Mesenchymal stem cell (in vitro differentiated cells and primary cell): Measurements from ENCODE around the gene YIPF1.

Source experiments
- DNase-seq: peaks from one replicate; pipeline ENCODE4 v3.0.0-alpha.2; 2013
- H2AFZ ChIP-seq: one replicate; pipeline ENCODE4 v1.6.1; 2013; ENCODE audit warnings: low read depth, mild to moderate bottlenecking, control low read depth, inconsistent platforms, low read length, moderate library complexity
- H2AK5ac ChIP-seq: 2 replicates; pipeline ENCODE4 v1.6.1; 2013; ENCODE audit warnings: low read length, moderate library complexity, mild to moderate bottlenecking, inconsistent platforms; ENCODE audit not compliant: severe bottlenecking
- H2BK120ac ChIP-seq: one replicate; pipeline ENCODE4 v1.6.1; 2013; ENCODE audit warnings: low read depth, mild to moderate bottlenecking, inconsistent platforms, low read length, moderate library complexity
- H2BK12ac ChIP-seq, 2 experiments: one replicate each; pipeline ENCODE4 v1.6.1; 2013; ENCODE audit warnings: inconsistent platforms in 2 of 2, low read length in 2 of 2, mild to moderate bottlenecking in 2 of 2, moderate library complexity in 2 of 2, control low read depth in 1 of 2
- H2BK15ac ChIP-seq: one replicate; pipeline ENCODE4 v1.6.1; 2013; ENCODE audit warnings: mild to moderate bottlenecking, low read depth, inconsistent platforms; ENCODE audit not compliant: poor library complexity, severe bottlenecking
- H2BK5ac ChIP-seq: 2 replicates; pipeline ENCODE4 v1.6.1; 2013; ENCODE audit warnings: low read depth, mild to moderate bottlenecking, low read length, control low read depth, inconsistent platforms; ENCODE audit not compliant: poor library complexity, severe bottlenecking
- H3K14ac ChIP-seq, 2 experiments: one replicate each; pipeline ENCODE4 v1.6.1; 2013; ENCODE audit warnings: inconsistent platforms in 2 of 2, low read length in 2 of 2, control low read depth in 1 of 2, mild to moderate bottlenecking in 1 of 2, moderate library complexity in 1 of 2
- H3K18ac ChIP-seq, 2 experiments: one replicate each; pipeline ENCODE4 v1.6.1; 2013; ENCODE audit warnings: inconsistent platforms in 2 of 2, low read length in 2 of 2, control low read depth in 1 of 2, low read depth in 1 of 2, mild to moderate bottlenecking in 1 of 2
- H3K23ac ChIP-seq, 2 experiments: one replicate each; pipeline ENCODE4 v1.6.1; 2013; ENCODE audit warnings: inconsistent platforms in 2 of 2, low read length in 2 of 2, mild to moderate bottlenecking in 2 of 2, moderate library complexity in 2 of 2, control low read depth in 1 of 2
- H3K27ac ChIP-seq: 2 replicates; pipeline ENCODE4 v1.5.1; 2013; ENCODE audit warnings: mild to moderate bottlenecking, moderate library complexity, low read length, control low read depth, inconsistent platforms; ENCODE audit not compliant: poor library complexity, severe bottlenecking
- H3K27me3 ChIP-seq, 2 experiments: 2 replicates each; pipeline versions ENCODE4 v1.6.1 to v1.7.0; 2013; ENCODE audit warnings: low read length in 2 of 2, mild to moderate bottlenecking in 2 of 2, moderate library complexity in 2 of 2, control low read depth in 1 of 2, inconsistent platforms in 1 of 2; ENCODE audit not compliant: control insufficient read depth in 1 of 2, insufficient read depth in 1 of 2
- H3K36me3 ChIP-seq, 2 experiments: 2 replicates each; pipeline versions ENCODE4 v1.6.1 to v1.7.0; 2013; ENCODE audit warnings: low read length in 2 of 2, control low read depth in 1 of 2, inconsistent platforms in 1 of 2, low read depth in 1 of 2, mild to moderate bottlenecking in 1 of 2; ENCODE audit not compliant: insufficient read depth in 2 of 2, control insufficient read depth in 1 of 2
- H3K4ac ChIP-seq, 2 experiments: one replicate each; pipeline ENCODE4 v1.6.1; 2013; ENCODE audit warnings: inconsistent platforms in 2 of 2, low read length in 2 of 2, mild to moderate bottlenecking in 2 of 2, moderate library complexity in 2 of 2, control low read depth in 1 of 2, low read depth in 1 of 2
- H3K4me1 ChIP-seq: 2 replicates; pipeline ENCODE4 v1.6.1; 2013; ENCODE audit warnings: low read depth, low read length, control low read depth; ENCODE audit not compliant: control insufficient read depth, insufficient read depth
- H3K4me2 ChIP-seq: 2 replicates; pipeline ENCODE4 v1.6.1; 2013; ENCODE audit warnings: low read length, mild to moderate bottlenecking, inconsistent platforms; ENCODE audit not compliant: poor library complexity, severe bottlenecking
- H3K4me3 ChIP-seq, 2 experiments: 2 replicates each; pipeline versions ENCODE4 v1.5.1 to v1.7.0; 2013; ENCODE audit warnings: low read length in 2 of 2, mild to moderate bottlenecking in 2 of 2, control low read depth in 1 of 2, low read depth in 1 of 2; ENCODE audit not compliant: insufficient read depth in 1 of 2
- H3K79me1 ChIP-seq: replicated peaks from 2 replicates; pipeline ENCODE4 v1.6.1; 2013; ENCODE audit warnings: mild to moderate bottlenecking, control low read depth, low read length, inconsistent platforms; ENCODE audit not compliant: poor library complexity, severe bottlenecking
- H3K9ac ChIP-seq: 2 replicates; pipeline ENCODE4 v1.7.0; 2013; ENCODE audit warnings: mild to moderate bottlenecking, low read length, moderate library complexity
- H3K9me3 ChIP-seq: 2 replicates; pipeline ENCODE4 v1.7.0; 2013; ENCODE audit warnings: mild to moderate bottlenecking, low read length; ENCODE audit not compliant: control insufficient read depth
- H4K8ac ChIP-seq: one replicate; pipeline ENCODE4 v1.6.1; 2013; ENCODE audit warnings: inconsistent platforms, mild to moderate bottlenecking, low read length, moderate library complexity
- H4K91ac ChIP-seq: one replicate; pipeline ENCODE4 v1.6.1; 2013; ENCODE audit warnings: mild to moderate bottlenecking, low read length, inconsistent platforms
- WGBS: methylation state at CpG from one replicate; pipeline ENCODE4 v1.1.7; 2013; ENCODE audit warnings: mixed read lengths; 5-methylcytosine and 5-hydroxymethylcytosine counted together

Gene YIPF1

DNA sequence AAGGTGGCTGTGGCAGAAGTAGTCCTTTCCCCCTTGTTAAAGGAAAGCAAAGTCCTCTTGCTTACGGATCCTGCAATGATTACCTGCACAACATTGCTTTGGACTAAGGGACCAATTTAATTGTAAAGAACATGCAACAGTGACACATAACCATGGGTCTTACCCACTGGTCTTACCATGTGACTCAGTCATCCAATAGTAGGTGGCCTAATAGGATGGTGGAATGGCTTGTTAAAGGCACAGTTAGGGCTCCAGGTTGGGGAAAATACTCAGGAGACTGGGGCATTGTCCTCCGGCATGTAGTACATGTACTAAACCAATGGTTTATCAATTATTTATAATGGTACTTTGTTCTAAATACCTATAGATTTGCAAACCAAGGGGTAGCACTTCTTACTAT lies 2.1 kb upstream of the YIPF1 start:
- no peak overlapping the region for H3K4me2 ChIP-seq
- peaks cover 8% of the 10 kb centered on the region for H3K4me1 ChIP-seq
- H3K4ac ChIP-seq = no peak overlapping the region
- no peak overlapping the region for H3K4me3 ChIP-seq
- peaks cover 5% of the 10 kb centered on the region for H3K79me1 ChIP-seq
- no peak overlapping the region for H3K9ac ChIP-seq
- no peak overlapping the region for H4K8ac ChIP-seq
- H3K27ac ChIP-seq = no peak overlapping the region
- no peak overlapping the region for H2BK15ac ChIP-seq
- no peaks in the 10 kb centered on the region for H3K9me3 ChIP-seq
- H2AFZ ChIP-seq = no peak overlapping the region
- H3K14ac ChIP-seq = no peak overlapping the region
- no peak overlapping the region for H4K91ac ChIP-seq
- H2BK12ac ChIP-seq = no peak overlapping the region
- no peak overlapping the region for H2AK5ac ChIP-seq
- 86% methylated on average over 1 of the region's 2 CpGs for WGBS
- H3K36me3 ChIP-seq = peaks cover 0 to 8% of the 10 kb centered on the region in 2 experiments
- DNase-seq = no peak
- no peak overlapping the region for H3K18ac ChIP-seq
- no peak overlapping the region for H2BK120ac ChIP-seq
- H3K23ac ChIP-seq = no peak overlapping the region
- H2BK5ac ChIP-seq = no peak overlapping the region
- H3K27me3 ChIP-seq = peaks cover 0 to 6% of the 10 kb centered on the region in 2 experiments

- Histone ChIP-seq H3K9me3 (no peaks in the 10 kb centered on the region), H3K4ac (no peak overlapping the region)
- WGBS = 98% methylated on average over 2 of the region's 2 CpGs
Measured at GRCh38 chr1:53891018-53891417, 1.4 kb upstream of the YIPF1 start.

DNA sequence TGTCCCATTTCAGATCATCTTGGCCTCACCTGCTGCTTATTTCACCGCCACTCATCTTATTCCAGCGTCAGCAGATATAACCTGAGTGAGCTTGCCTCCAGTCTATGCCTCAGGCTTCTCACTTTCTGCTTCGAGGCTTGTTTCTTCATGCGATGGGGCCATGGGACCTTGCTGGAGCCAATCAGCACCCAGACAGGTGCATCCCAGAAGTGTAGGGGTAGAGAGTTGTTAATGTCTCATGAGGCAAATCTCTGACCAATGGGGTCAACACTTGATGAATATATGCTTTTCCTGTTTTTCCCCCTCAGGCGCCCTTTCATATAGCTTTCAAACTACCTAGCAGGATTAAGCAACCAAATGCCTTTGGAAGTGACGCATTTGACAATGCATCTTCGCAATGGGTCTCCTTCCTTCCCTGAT lies 935 bp upstream of the YIPF1 start:
- H3K4me2 ChIP-seq = peak overlapping the region; percentile 47
- H2BK12ac ChIP-seq = no peak overlapping the region
- H3K23ac ChIP-seq = no peak overlapping the region
- H3K4me1 ChIP-seq = peaks cover 5% of the 10 kb centered on the region
- no peak overlapping the region for H2BK15ac ChIP-seq
- H3K4ac ChIP-seq = peak overlapping the region in 1 of 2 experiments; percentile 4
- peak overlapping the region in 1 of 2 experiments; percentile 29 for H3K14ac ChIP-seq
- peaks cover 0 to 6% of the 10 kb centered on the region in 2 experiments for H3K27me3 ChIP-seq
- no peak overlapping the region for H4K91ac ChIP-seq
- peak overlapping the region in 1 of 2 experiments; percentile 100 for H3K4me3 ChIP-seq
- H3K36me3 ChIP-seq = peaks cover 0 to 18% of the 10 kb centered on the region in 2 experiments
- no peak for DNase-seq
- whole genome bisulfite sequencing = 98% methylated on average over 7 of the region's 7 CpGs
- no peak overlapping the region for H3K18ac ChIP-seq
- H2AK5ac ChIP-seq = no peak overlapping the region
- H3K79me1 ChIP-seq = peaks cover 5% of the 10 kb centered on the region
- H3K9ac ChIP-seq = peak overlapping the region; percentile 96
- H2BK120ac ChIP-seq = no peak overlapping the region
- no peak overlapping the region for H2BK5ac ChIP-seq
- H3K27ac ChIP-seq = no peak overlapping the region
- no peak overlapping the region for H2AFZ ChIP-seq
- H4K8ac ChIP-seq = peak overlapping the region; percentile 19
- no peaks in the 10 kb centered on the region for H3K9me3 ChIP-seq

More at GRCh38 chr1:53891018-53891417, 1.4 kb upstream of the YIPF1 start:
- Histone ChIP-seq H3K9ac (no peak overlapping the region), H3K4me3 (no peak overlapping the region), H2BK5ac (no peak overlapping the region), H3K4me2 (no peak overlapping the region), H2BK12ac (no peak overlapping the region), H3K18ac (no peak overlapping the region), H3K23ac (no peak overlapping the region), H3K36me3 (peaks cover 0 to 14% of the 10 kb centered on the region in 2 experiments), H4K91ac (no peak overlapping the region), H3K14ac (no peak overlapping the region), H2AFZ (no peak overlapping the region), H2BK120ac (no peak overlapping the region), H3K27me3 (peaks cover 0 to 6% of the 10 kb centered on the region in 2 experiments), H4K8ac (no peak overlapping the region), H3K27ac (no peak overlapping the region), H2AK5ac (no peak overlapping the region), H2BK15ac (no peak overlapping the region), H3K79me1 (peaks cover 5% of the 10 kb centered on the region), H3K4me1 (peaks cover 7% of the 10 kb centered on the region)
- no peak for DNase-seq

- no peak overlapping the region for H2BK15ac ChIP-seq
- H3K27me3 ChIP-seq = no peaks in the 10 kb centered on the region
- peak overlapping the region; percentile 96 for H3K9ac ChIP-seq
- H3K23ac ChIP-seq = no peak overlapping the region
- peaks cover 5% of the 10 kb centered on the region for H3K79me1 ChIP-seq
- peak overlapping the region in 1 of 2 experiments; percentile 100 for H3K4me3 ChIP-seq
- H3K4me1 ChIP-seq = peaks cover 5% of the 10 kb centered on the region
- no peak overlapping the region for H2BK12ac ChIP-seq
- H2BK5ac ChIP-seq = no peak overlapping the region
- no peak overlapping the region for H3K27ac ChIP-seq
- H3K18ac ChIP-seq = no peak overlapping the region
- 100% methylated on average over 1 of the region's 2 CpGs for WGBS
- H2BK120ac ChIP-seq = no peak overlapping the region
- DNase-seq = no peak
- H4K8ac ChIP-seq = no peak overlapping the region
- H3K14ac ChIP-seq = no peak overlapping the region
- H3K36me3 ChIP-seq = peaks cover 2 to 30% of the 10 kb centered on the region in 2 experiments
- H3K4me2 ChIP-seq = no peak overlapping the region
- H3K9me3 ChIP-seq = no peaks in the 10 kb centered on the region
- no peak overlapping the region for H2AFZ ChIP-seq
- H4K91ac ChIP-seq = no peak overlapping the region
- H3K4ac ChIP-seq = no peak overlapping the region
- no peak overlapping the region for H2AK5ac ChIP-seq
Measured at GRCh38 chr1:53888681-53889080, 916 bp downstream of the YIPF1 start.
